ENCODE data around the gene ZNF263.
A peak's percentile ranks its signal among the peaks of the same experiment; 100 is the strongest.
"Not testable (repeated sequence)": the region's sequence is repeated elsewhere in the genome, so short reads cannot be mapped to it uniquely, and the experiment has no call there.

The ZNF263 gene

DNA sequence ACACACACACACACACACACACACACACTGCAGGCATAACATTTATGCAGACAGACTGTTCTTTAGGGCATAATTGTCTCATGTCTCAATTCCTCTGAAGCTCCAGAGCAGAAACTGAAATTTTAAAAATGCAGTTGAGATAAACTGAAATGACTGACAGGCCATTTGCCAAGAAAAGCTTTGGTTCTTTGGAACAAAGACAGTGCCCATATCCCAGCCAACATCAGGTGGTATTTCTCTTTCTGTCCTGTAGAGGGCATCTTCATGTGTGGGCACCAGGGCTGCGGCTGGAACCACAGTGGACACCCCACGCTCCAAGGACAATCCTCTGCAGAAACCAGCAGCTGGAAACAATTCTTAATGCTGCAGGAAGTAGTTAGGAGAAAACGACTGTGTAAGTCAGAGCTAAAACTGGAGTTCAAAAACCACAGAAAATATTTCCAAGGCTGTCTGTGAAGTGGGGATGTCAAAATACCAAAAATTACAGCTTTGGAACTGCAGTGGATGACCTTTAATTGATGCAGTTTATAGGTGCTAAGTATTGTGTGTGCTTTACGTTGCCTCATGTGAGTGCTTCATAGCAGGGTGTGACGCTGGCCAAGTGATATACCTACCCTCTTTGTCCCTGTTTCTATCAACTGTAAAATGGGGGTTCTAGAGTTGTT lies 16.3 kb upstream of the ZNF263 start:
- DNase-seq (ENCODE audit: low read depth, low spot score) = no peak

- DNase-seq (ENCODE audit: low read depth, low spot score) = no peak
Measured at GRCh38 chr16:3268294-3268693, 15.0 kb upstream of the ZNF263 start.

DNA sequence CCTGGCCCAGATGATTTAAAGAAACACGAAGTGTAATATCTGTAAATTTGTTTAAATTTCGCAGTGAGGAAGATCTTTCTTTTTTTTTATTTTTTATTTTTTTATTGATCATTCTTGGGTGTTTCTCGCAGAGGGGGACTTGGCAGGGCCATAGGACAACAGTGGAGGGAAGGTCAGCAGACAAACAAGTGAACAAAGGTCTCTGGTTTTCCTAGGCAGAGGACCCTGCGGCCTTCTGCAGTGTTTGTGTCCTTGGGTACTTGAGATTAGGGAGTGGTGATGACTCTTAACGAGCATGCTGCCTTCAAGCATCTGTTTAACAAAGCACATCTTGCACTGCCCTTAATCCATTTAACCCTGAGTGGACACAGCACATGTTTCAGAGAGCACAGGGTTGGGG lies 12.6 kb upstream of the ZNF263 start:
- not testable (repeated sequence) for DNase-seq (ENCODE audit: low read depth, low spot score)

GRCh38 chr16:3271281-3271680 lies 12.0 kb upstream of the ZNF263 start:
- DNase-seq (ENCODE audit: low read depth, low spot score) = not testable (repeated sequence)

- no peak for DNase-seq (ENCODE audit: low read depth, low spot score)
Measured at GRCh38 chr16:3274490-3274889, 8.8 kb upstream of the ZNF263 start.

- DNase-seq (ENCODE audit: low read depth, low spot score) = no peak
Measured at GRCh38 chr16:3274947-3275346, 8.3 kb upstream of the ZNF263 start.

GRCh38 chr16:3276679-3277078 lies 6.6 kb upstream of the ZNF263 start:
- DNase-seq (ENCODE audit: low read depth, low spot score) = no peak

DNA sequence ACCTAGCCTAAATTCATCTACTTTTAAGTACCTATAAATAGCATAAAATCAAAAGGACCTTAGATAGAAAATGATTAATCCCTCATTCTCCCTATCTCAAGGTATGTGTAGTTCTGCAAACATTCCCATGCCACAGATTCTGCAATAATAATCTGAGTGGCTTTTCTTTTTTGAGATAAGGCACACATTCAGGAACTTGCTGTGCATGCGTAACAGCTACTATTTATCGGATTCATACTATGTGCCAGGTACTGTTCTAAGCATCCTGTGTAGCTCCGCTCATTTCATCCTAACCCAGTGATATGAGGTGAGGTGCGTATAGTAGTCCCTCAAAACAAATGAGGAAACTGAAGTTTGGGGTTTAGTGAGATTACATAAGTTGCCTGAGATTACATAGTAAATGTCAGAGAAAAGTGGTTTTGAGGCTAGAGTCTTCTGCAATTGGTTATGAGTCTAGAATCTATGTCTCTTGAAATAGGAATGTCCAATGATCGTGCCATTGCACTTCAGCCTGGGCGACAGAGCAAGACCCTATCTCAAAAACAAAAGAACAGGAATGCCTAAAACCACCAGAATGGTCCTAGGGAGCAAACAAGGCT lies 2.0 kb upstream of the ZNF263 start:
- no peak for DNase-seq (ENCODE audit: low read depth, low spot score)

GRCh38 chr16:3282103-3282729 lies 1.1 kb upstream of the ZNF263 start:
- DNase-seq (ENCODE audit: low read depth, low spot score) = no peak

DNA sequence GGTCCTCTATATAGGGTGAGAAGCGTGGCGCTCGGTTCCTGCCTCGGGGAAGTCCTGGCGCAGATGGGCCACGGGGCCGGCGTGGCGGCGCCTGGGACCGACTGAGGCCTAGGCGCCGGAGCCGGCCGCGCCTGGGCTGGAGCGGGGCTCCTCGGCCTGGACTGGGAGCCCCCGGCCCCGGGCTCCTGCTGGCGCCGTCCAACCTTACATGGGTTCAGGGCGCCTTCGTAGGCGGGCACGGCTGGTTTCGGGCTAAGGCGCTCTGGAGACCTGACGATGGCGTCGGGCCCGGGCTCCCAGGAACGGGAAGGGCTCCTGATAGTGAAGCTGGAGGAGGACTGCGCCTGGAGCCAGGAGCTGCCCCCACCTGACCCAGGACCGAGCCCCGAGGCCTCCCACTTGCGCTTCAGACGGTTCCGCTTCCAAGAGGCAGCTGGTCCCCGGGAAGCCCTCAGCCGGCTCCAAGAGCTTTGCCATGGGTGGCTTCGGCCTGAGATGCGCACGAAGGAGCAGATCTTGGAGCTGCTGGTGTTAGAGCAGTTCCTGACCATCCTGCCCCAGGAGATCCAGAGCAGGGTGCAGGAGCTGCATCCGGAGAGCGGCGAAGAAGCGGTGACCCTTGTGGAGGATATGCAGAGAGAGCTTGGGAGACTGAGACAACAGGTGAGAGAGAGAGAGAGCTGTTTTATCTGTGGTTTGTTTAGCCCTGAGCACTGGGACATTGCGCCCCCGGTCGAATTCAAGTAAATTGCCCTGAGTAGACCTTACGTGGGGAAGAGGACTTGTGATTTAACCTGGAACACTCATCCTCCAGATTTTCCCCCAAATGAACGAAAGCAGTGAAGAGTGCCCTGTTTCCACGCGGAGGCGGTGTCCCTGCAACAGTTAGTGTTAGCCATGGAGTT lies 504 bp downstream of the ZNF263 start:
- no peak for DNase-seq (ENCODE audit: low read depth, low spot score)

GRCh38 chr16:3285131-3285530 lies 1.8 kb downstream of the ZNF263 start:
- no peak for DNase-seq (ENCODE audit: low read depth, low spot score)

- no peak for DNase-seq (ENCODE audit: low read depth, low spot score)
Measured at GRCh38 chr16:3289998-3290673, 6.8 kb downstream of the ZNF263 start.

DNA sequence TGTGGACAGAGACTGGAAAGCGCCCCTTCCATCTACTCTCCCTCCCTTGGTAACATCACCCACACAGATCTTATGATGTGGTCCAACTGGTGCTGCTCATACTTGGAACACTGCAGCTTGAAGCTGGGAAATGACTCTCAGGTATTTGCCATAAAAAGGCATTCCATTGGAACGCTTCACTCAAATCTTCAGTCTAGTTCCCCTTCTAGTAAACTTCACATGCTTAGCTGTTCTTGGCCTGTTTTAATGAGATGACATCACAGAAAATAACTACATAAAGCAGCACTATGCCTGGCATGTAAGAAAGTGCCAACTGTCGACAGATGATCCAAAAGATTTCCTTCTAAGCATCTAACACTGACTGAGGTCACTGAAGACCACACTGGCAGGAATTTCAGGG lies 9.3 kb downstream of the ZNF263 start:
- no peak for DNase-seq (ENCODE audit: low read depth, low spot score)

DNA sequence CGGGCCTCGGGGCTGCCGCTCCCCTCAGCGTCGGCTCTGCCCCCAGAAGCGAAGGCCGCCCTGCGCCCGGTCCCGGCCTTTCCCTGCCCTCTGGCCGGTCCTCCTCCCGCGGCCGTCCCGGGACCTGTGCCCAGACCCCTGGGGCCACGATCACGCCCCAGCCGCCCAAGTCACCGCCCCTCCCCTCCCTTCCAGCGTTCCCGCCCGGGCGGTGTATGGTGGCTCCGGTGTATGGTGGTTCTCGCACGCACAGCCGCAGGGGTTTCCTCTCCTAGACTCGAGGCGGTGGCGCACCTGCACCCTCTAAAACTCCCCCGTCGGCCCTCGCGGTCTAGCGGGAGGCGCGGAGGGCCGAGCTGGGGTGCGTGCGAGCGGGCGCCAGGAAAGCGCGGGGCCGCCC lies 11.9 kb downstream of the ZNF263 start:
- no peak for DNase-seq (ENCODE audit: low read depth, low spot score)

DNA sequence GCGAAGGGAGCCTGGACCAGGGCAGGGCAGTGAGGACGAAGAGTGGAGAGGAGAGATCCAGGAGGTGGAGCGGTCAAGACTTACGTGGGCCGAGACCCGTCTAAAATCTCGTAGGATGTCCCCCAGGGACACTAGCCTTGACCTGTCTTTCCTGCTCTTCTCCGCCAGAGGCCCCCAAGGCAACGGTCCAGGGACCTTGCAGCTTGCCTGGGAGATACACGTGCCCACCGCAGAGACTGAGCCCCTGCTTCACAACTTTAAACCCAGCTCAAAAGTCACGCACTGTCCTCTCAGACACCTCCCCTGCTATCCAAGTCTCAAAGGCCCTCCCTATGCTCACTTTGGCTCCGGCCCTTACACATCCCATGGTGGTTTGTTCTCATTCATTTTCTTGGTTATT lies 12.5 kb downstream of the ZNF263 start:
- DNase-seq (ENCODE audit: low read depth, low spot score) = no peak

GRCh38 chr16:3304370-3304769 lies 21.1 kb downstream of the ZNF263 start:
- DNase-seq (ENCODE audit: low read depth, low spot score) = no peak

- peak; percentile 80 for DNase-seq (ENCODE audit: low read depth, low spot score)
Measured at GRCh38 chr16:3305109-3306068, 22.1 kb downstream of the ZNF263 start, which contains the start of the genes TIGD7 and ZNF75A. TSS of gene TIGD7 (minus strand) at chr16:3305430. CDS start at chr16:3300614, 4,816 bp downstream. TSS of gene ZNF75A (plus strand) at chr16:3305497. CDS start at chr16:3308429, 2,932 bp downstream.

DNA sequence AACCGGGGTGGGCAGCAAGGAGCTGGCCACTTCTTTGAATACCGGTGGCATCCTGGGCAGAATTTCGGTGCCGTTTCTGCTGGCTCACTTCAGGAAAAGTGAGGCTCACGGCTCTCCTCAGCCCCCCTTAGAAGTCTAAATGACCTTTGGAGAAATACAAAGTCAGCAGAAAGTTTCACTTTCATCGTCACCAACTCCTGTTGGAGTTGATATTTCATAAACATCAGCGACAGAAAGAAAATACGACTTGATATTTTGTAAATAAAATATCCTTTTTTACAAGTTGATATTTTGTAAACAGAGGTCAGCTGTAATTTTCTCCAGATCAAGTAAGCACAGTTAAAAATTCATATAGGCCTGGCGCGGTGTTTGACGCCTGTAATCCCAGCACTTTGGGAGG lies 22.8 kb downstream of the ZNF263 start:
- no peak for DNase-seq (ENCODE audit: low read depth, low spot score)

- no peak for DNase-seq (ENCODE audit: low read depth, low spot score)
Measured at GRCh38 chr16:3311496-3311895, 28.2 kb downstream of the ZNF263 start.

DNA sequence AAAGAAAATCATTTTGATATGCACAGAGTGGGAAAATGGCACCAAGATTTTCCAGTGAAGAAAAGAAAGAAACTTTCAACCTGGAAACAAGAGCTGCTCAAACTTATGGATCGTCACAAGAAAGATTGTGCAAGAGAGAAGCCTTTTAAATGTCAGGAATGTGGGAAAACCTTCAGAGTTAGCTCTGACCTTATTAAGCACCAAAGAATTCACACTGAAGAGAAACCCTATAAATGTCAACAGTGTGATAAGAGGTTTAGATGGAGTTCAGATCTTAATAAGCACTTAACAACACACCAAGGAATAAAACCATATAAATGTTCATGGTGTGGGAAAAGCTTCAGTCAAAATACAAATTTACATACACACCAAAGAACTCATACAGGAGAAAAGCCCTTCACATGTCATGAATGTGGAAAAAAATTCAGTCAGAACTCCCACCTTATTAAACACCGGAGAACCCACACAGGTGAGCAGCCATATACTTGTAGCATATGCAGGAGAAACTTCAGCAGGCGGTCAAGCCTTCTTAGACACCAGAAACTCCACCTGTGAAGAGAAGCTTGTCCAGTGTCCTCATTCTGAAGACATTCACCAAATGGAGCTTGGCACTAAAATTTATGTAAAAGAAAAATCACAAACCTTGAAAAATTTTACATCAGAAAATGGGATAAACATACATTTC lies 34.2 kb downstream of the ZNF263 start:
- no peak for DNase-seq (ENCODE audit: low read depth, low spot score)
